Left ventricle myocardium inferior (tissue), 1 donor: ENCODE results near the gene PLEKHM2. TPM values are rescaled to one million over a fixed set of nuclear protein-coding genes. Genes with fewer than 3 reads are reported as not detected.
A peak's percentile ranks its signal among the peaks of the same experiment; 100 is the strongest.

Experiments
- DNase-seq: peaks from one replicate; pipeline ENCODE4 v3.0.0-alpha.2; 2020
- H3K27ac ChIP-seq: fragments of 200-600 bp; replicated peaks from 2 replicates; pipeline ENCODE4 v1.8.0; 2021
- H3K27me3 ChIP-seq: fragments of 200-600 bp; 2 replicates; pipeline ENCODE4 v1.8.0; 2021; ENCODE audit warnings: low read depth
- H3K36me3 ChIP-seq: fragments of 200-600 bp; 2 replicates; pipeline ENCODE4 v1.8.0; 2021
- H3K4me1 ChIP-seq: fragments of 200-600 bp; 2 replicates; pipeline ENCODE4 v1.8.0; 2021
- H3K4me3 ChIP-seq: fragments of 200-600 bp; 2 replicates; pipeline ENCODE4 v1.8.0; 2021; ENCODE audit warnings: mild to moderate bottlenecking, moderate library complexity
- H3K9me3 ChIP-seq: fragments of 200-600 bp; replicated peaks from 2 replicates; pipeline ENCODE4 v1.8.0; 2021
- CTCF ChIP-seq: fragments of 200-600 bp; IDR thresholded peaks from 2 replicates; pipeline ENCODE4 v1.8.0; 2021; ENCODE audit warnings: antibody characterized with exemption, mild to moderate bottlenecking, borderline replicate concordance
- intact Hi-C: fragments of 100-400 bp; cut with micrococcal nuclease; formaldehyde crosslinking; loops from one replicate; pipeline ENCODE4 v1.11.0; 2022
- total RNA-seq: library from RNA; stranded (reverse); fragmentation: NEBNext Ultra II Directional; extraction: Animal tissue kit (Norgen Biotek cat#: 25700); gene quantifications from one replicate; pipeline ENCODE4 v1.2.1, GENCODE V29; 2021
- donor health status: DM: no; HTN: yes; CAD: no; lungs with severe emphysema.

PLEKHM2 gene
- total RNA-seq, 1 donor from 2014 or later, result 90.3 TPM

DNA sequence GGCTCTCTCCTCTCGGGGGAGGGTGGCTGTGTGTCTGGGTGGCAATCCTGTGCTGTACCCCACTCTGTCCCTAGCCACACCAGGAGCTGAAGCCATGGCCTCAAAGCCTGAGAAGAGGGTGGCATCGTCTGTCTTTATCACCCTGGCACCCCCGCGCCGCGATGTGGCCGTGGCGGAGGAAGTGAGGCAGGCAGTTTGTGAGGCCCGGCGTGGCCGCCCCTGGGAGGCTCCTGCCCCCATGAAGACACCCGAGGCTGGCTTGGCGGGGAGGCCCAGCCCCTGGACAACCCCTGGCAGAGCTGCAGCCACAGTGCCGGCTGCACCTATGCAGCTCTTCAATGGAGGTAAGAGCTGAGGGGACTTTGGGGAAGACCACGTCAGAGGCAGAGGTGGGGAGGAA is 80.8 kb downstream of the PLEKHM2 start:
- intact Hi-C loops, result no loop called here
- H3K27ac ChIP-seq, result peak overlapping the region; percentile 56
- H3K36me3 ChIP-seq, result peaks cover 30% of the 10 kb centered on the region

DNA sequence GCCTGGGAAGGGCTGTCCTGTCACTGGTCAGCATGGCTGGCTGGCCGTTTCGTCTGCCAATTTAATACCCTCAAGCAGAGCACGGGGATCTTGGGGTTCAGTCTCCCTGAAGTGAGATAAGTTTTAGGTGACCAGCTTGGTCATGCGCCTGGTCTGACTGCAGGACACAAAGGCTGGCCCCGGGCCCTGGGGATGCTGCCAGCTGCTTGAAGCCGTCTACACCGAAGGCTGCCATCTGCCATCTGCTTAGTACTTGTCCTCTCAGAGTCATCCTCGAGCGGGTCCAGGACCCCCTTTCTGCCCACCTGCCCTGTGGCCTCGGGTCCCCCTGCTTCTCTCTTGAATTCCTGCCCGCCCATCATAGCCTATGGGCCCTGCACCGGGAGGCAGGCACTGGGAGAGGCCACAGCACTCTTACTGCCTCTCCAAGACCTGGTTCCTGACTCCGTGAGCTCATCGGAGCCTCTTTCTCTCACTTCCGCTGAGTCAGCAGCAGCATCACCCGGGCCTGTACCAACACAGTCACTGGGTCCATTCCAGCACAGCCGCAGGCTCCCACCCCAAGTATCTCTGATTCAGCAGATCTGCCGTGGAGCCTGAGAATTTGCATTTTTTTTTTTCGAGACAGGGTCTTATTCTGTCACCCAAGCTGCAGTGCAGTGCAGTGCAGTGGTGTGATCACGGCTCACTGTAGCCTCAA is 81.5 kb downstream of the PLEKHM2 start:
- H3K4me3 ChIP-seq, result no peak overlapping the region
- intact Hi-C loops, result no loop called here
- no peaks in the 10 kb centered on the region for H3K9me3 ChIP-seq
- peaks cover 38% of the 10 kb centered on the region for H3K36me3 ChIP-seq
- H3K27me3 ChIP-seq, result peaks cover 12% of the 10 kb centered on the region
- TF ChIP-seq CTCF, result no peak
- H3K27ac ChIP-seq, result no peak overlapping the region
- no peak for DNase-seq
- H3K4me1 ChIP-seq, result peaks cover 53% of the 10 kb centered on the region

More for the DNA sequence above, 80.8 kb downstream of the PLEKHM2 start:
- DNase-seq, result no peak
- no peak overlapping the region for H3K4me3 ChIP-seq
- H3K9me3 ChIP-seq, result no peaks in the 10 kb centered on the region
- TF ChIP-seq CTCF, result no peak
- peaks cover 61% of the 10 kb centered on the region for H3K4me1 ChIP-seq
- peaks cover 19% of the 10 kb centered on the region for H3K27me3 ChIP-seq

GRCh38 chr1:15767941-15768340 is 83.8 kb downstream of the PLEKHM2 start:
- TF ChIP-seq CTCF, result no peak
- intact Hi-C loops, result no loop called here
- DNase-seq, result no peak
- no peak overlapping the region for H3K27ac ChIP-seq
- H3K27me3 ChIP-seq, result no peaks in the 10 kb centered on the region
- no peak overlapping the region for H3K4me3 ChIP-seq
- peaks cover 60% of the 10 kb centered on the region for H3K36me3 ChIP-seq
- H3K9me3 ChIP-seq, result no peaks in the 10 kb centered on the region
- H3K4me1 ChIP-seq, result peaks cover 30% of the 10 kb centered on the region

GRCh38 chr1:15768388-15768787 is 84.3 kb downstream of the PLEKHM2 start:
- H3K36me3 ChIP-seq, result peaks cover 64% of the 10 kb centered on the region
- no peak for DNase-seq

DNA sequence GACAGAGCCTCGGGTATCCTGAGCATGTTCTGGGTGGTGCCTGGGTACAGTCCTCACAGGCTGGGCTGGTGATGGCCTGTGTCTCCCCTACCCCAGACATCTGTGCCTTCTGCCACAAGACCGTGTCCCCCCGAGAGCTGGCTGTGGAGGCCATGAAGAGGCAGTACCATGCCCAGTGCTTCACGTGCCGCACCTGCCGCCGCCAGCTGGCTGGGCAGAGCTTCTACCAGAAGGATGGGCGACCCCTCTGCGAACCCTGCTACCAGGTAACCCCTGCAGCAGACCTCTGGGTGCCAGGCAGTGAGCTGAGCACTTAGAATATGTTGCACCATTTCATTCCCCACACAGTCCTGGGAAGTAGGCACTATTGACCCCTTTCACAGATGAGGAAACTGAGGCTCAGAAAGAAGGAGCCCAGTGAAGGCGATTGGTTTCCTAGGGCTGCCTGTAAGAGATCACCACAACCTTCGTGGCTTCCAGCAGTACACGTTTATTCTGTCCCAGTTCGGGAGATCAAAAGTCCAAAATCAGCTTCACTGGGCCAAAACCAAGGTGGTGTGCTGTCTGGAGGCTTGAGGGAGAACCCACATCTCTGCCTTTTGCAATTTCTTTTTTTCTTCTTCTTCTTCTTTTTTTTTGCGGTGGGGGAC is 86.3 kb downstream of the PLEKHM2 start:
- Histone ChIP-seq H3K27ac (no peak overlapping the region), H3K36me3 (peaks cover 71% of the 10 kb centered on the region), H3K4me1 (peaks cover 7% of the 10 kb centered on the region), H3K27me3 (no peaks in the 10 kb centered on the region), H3K9me3 (no peaks in the 10 kb centered on the region), H3K4me3 (no peak overlapping the region)
- intact Hi-C loops, result no loop called here
- TF ChIP-seq CTCF, result no peak
- no peak for DNase-seq

More at GRCh38 chr1:15768388-15768787, 84.3 kb downstream of the PLEKHM2 start:
- Histone ChIP-seq H3K27ac (no peak overlapping the region), H3K4me1 (peaks cover 27% of the 10 kb centered on the region), H3K4me3 (no peak overlapping the region), H3K9me3 (no peaks in the 10 kb centered on the region), H3K27me3 (no peaks in the 10 kb centered on the region)
- intact Hi-C loops, result no loop called here
- no peak for TF ChIP-seq CTCF
